NCI-H446 treated with DMSO at 0.1 percent for 48 hours (cell line): ENCODE results near the gene ST6GALNAC1.

Source experiments
- DNase-seq: peaks from one replicate; lab custom pipeline; 2025; lab: John Stamatoyannopoulos, UW

The ST6GALNAC1 gene, protein sequence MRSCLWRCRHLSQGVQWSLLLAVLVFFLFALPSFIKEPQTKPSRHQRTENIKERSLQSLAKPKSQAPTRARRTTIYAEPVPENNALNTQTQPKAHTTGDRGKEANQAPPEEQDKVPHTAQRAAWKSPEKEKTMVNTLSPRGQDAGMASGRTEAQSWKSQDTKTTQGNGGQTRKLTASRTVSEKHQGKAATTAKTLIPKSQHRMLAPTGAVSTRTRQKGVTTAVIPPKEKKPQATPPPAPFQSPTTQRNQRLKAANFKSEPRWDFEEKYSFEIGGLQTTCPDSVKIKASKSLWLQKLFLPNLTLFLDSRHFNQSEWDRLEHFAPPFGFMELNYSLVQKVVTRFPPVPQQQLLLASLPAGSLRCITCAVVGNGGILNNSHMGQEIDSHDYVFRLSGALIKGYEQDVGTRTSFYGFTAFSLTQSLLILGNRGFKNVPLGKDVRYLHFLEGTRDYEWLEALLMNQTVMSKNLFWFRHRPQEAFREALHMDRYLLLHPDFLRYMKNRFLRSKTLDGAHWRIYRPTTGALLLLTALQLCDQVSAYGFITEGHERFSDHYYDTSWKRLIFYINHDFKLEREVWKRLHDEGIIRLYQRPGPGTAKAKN

DNA sequence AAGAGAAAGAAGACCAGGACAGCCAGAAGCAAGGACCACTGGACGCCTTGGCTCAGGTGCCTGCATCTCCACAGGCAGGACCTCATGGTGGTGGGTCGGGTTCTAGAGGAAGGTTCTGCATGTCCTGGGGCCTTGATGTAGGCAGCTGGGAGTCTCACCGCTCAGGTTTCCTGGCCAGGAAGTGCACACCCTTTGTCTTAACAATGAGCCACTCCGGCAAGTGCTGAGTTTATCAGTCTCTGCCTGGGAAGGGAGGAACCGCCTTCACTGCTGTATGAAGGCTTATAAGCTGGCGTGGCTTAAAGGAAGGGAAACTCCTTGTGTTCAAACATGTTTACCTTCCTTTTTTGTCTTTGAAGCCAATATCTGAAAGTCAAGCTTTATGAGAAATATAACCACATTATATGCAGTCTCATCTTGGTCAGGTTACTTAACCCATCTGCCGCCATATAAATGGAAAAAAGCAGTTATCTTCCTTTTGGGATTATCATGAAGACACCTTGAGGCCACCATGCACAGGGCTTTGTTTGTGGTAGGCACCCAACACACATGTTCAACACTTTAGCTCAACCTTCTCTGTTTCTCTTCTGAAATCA lies at the start of gene ST6GALNAC1:
Gene ST6GALNAC1, minus strand, starts transcription at position 205 of the 596 bp plus-strand sequence. Its CDS starts 119 bp downstream, at position 86.
- DNase-seq = no peak

- no peak for DNase-seq
Observed at GRCh38 chr17:76691379-76692191, 48.0 kb upstream of the ST6GALNAC1 start.

DNA sequence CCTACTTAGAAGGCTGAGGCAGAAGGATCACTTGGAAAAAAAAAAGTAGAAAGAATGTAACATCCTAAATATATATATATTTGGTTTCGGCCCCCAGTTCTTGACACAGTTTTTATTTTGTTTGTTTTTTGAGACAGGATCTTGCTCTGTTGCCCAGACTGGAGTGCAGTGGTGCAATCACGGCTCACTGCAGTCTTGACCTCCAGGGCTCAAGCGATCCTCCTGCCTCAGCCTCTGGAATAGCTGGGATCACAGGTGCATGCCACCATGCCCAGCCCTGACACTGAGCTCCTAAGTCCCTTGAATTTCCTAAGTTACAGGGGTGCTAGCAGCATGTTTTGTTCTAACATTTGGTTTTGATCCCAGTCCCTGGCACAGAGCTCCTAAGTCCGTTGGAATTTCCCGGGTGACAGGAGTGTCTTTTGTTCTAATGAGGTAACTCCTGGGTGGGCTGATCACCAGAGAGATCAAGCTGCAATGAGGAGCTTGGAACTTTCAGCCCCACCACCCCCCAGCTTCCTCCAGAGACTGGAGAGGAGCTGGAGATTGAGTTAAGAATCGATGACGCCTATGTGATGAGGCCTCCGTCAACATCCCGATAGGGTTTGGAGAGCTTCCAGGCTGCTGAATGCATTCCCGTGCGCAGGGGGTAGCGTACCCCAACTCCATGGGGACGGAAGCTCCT lies 47.2 kb upstream of the ST6GALNAC1 start:
- no peak for DNase-seq

GRCh38 chr17:76689859-76690258 lies 46.3 kb upstream of the ST6GALNAC1 start:
- DNase-seq = no peak

GRCh38 chr17:76688165-76688622 lies 44.6 kb upstream of the ST6GALNAC1 start:
- DNase-seq = no peak

- DNase-seq = no peak
Observed at GRCh38 chr17:76687298-76688164, 44.0 kb upstream of the ST6GALNAC1 start.

DNA sequence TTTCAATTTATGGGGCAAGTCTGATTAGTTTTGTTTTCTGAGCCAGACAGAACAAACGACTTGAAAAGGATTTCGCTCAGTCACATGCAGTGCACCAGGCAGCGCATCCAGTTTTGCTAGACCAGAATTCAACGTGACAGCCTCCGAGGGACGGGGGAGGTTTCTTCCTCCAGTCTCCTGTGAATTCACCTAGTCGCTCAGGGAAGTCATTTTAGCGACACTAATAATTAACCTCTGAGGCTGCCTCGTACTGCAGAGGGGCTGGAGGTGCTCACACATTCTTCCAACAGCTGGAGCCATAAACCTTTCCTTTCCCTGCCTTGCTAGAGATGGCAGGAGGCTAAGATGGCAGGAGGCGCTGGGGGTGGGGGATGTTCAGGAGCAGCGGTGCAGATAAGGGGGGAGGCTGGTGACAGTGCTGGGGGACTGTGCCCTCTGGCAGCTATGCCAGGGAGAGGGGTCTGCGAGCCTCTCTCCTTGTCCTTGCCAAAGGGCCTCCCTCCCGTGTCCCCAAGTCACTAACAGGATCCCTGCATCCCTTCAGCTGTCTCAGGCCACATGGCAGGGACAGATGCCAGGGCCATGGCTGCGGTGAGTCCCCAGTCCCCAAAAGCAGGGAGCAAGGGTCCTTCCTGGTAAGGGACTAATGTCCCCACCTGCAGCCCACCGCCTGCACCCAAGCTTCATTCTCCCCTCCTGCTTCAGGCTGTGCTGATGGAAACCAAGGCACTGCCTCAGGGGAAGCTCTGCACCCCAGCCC lies 43.2 kb upstream of the ST6GALNAC1 start:
- DNase-seq = no peak

DNA sequence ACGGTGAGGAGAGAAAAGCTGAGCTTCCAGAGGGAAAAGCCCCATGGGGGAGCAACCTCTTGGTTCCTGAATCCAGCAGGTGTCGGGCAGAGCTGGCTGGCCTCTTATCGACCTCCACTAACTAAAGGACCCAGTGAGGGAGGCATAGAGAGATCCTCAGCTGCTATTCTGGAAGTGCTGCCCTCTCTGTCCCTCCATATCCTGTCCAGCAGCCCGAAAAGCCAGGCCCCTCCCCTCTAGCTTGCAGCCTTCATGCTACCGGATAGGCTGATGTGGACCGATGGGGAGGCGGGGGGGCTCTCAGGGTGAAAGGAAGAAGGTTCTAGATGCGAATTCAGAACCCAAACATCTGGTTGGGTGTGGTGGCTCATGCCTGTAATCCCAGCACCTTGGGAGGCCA lies 42.3 kb upstream of the ST6GALNAC1 start:
- no peak for DNase-seq

DNA sequence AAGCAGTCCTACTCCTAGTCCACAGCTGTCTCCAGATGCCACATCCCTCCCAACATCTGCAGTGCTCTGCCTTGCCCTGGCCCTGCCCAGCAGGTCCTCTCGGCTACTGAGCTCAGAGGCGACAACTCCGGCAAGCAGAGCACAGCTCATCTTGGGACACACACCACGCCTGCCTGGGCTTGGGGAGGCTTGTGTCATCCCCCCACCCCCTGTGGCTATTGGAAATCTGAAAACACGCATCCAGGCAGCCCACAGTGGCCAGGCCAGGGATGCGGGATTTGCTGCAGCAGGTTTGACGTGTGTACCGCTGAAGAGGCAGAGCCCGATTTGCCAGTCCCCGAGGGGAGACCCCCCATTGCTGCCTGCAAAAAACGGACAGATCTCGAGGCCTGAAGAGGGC lies 41.8 kb upstream of the ST6GALNAC1 start:
- DNase-seq = no peak

DNA sequence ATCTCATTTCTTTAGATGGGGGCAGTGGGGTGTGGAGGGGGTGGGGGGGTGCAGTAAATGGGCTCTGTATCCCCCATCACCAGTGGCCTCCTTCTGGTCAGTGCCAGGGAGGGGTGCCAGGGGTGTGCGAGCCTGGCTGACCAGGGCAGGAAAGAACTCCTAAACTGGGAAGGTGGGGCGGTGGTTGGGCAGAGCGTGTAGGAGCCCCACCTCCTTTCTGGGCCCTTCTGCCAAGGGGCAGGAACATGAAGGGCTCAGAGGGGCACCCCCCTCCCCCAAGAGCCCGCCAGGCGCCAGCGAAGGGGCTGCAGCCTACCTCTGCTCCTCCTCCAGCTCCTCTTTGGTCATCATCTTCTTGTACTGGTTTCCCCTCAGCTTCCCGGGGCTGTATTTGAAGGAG lies 41.2 kb upstream of the ST6GALNAC1 start:
- DNase-seq = no peak

DNA sequence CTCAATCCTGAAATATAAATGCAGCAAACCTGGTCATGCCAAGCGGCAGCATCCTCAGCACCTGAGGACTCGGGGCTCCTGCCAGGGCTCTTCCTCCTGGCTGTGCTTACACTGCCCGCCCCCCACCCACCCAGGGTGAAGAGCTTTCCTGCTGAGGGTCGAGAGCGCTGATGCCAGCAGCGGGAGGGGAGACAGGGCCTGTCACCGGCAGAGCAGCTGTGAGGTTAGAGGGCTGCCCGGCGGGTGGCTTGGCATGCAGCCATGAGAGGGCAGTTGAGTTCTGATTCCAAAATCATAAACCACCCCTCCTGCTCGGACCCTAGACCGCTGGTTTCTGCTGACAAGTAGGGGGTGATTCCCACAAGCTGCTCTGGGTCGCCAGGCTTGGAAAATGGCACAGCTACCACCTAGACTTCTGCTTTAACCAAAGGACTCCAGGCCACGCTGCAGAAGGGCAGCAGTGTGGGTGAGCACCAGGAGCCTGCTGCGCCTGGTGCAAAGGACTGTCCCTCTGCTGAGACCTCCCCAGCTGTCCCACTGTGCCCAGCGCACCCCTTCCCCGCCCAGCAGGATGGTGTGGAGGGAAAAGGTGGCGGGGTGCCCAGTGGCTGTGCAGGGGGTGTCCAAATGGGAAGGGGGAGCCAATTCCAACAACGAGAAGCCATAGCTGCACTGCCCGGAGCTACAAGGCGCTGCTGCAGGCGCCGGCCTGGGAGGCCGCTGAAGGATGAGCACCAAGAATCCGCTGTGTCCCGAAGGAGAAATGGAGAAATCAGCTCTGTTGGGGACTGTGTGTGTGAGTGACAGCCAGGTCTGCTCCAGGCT lies 40.6 kb upstream of the ST6GALNAC1 start:
- DNase-seq = no peak

- DNase-seq = no peak
Observed at GRCh38 chr17:76683011-76683755, 39.6 kb upstream of the ST6GALNAC1 start.

DNA sequence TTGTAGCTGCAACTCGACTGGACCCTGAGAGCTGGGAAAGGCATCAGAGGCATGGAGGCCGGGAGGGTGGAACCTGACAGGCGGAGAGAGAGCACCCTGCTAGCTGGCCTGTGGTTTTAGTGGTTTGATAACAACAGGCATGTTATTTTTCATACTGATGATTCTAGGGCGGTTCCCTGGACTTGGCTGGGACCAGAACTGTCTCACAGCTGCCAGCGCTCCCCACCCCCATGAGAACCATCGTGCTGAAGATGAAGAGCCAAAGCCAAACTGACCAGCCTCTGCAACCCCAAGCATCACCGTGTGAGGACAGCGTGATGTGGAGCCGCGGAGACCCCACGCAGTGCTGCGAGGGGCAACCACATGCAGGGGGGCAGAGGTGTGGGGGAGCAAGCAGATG lies 38.7 kb upstream of the ST6GALNAC1 start:
- DNase-seq = no peak

GRCh38 chr17:76681222-76682137 lies 37.9 kb upstream of the ST6GALNAC1 start:
- peak; percentile 11 for DNase-seq

GRCh38 chr17:76679239-76679638 lies 35.7 kb upstream of the ST6GALNAC1 start:
- no peak for DNase-seq

GRCh38 chr17:76678330-76678729 lies 34.8 kb upstream of the ST6GALNAC1 start:
- no peak for DNase-seq

- DNase-seq = no peak
Observed at GRCh38 chr17:76677406-76677805, 33.8 kb upstream of the ST6GALNAC1 start.
